NCI-H187 treated with DMSO at 0.1 percent for 48 hours (cell line): ENCODE measurements around the gene PROZ.
"Not testable (repeated sequence)": the region's sequence is repeated elsewhere in the genome, so short reads cannot be mapped to it uniquely, and the experiment has no call there.

Experiments used
- DNase-seq: peaks from one replicate; lab custom pipeline; 2025; lab: John Stamatoyannopoulos, UW

The PROZ gene

DNA sequence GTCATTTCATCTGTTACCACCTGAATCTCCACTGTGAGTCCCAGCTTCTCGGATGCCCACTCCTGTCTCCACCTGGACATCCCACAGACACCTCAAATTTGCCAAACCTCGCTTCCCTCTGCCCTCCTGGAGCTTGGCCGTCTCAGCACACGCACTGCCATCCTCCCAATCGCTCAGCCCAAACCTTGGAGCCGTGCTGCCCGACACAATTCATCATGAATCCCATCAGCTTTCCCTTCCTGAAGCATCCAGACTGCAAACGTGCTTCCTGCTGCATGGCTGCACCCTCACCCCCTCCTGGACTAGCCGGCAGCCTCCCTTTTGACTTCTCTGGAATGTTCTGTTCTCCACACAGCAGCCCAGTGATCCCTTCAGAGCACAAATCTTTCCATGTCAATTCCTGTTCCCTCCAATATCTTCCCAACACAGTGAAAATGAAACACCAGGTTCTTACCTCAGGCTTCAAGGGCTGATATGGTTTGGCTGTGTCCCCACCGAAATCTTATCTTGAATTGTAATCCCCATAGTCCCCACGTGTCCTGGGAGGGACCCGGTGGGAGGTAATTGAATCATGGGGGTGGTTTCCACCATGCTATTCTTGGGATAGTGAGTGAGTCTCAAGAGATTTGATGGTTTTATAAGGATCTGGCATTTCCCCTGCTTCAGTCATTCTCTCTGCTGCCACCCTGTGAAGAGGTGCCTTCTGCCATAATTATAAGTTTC is 1.1 kb upstream of the PROZ start:
- no peak for DNase-seq

DNA sequence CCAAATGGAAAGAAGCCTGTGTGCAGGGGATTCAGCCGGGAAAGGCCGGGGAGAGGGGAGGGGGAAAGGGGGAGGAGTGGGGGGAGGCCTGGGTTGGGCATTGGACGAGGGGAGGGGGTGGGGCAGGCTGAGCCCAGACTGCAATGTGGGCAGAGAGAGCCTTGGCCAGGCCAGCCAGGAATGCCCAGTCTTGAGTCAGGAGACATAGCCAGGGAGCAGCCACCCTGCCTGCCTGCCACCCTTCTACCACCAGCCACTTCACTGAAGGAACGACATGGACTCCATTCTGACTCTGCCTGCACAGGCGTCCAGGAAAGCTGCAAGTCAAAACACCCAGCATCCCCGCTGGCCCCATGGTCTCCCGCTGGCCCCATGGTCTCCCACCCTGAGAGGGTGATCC is 498 bp downstream of the PROZ start:
- DNase-seq, result no peak

DNA sequence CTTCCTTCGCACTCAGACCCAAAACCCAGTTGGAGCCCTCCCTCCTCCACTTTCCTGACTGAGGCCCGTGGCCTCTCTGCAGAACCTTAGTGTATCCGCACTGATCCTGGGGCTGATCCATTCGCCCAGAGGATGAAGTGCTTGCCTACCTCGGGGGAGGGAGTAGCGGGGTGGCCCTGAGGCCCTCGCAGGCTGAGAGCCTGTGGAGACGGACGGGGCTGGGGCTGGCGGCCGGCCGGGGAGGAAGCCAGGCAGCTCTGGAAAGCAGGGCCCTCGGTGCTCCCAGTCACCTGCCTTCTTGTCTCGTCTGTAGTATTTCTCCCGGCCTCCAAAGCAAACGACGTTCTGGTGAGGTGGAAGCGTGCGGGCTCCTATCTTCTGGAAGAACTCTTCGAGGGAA is 1.3 kb downstream of the PROZ start:
- no peak for DNase-seq

DNA sequence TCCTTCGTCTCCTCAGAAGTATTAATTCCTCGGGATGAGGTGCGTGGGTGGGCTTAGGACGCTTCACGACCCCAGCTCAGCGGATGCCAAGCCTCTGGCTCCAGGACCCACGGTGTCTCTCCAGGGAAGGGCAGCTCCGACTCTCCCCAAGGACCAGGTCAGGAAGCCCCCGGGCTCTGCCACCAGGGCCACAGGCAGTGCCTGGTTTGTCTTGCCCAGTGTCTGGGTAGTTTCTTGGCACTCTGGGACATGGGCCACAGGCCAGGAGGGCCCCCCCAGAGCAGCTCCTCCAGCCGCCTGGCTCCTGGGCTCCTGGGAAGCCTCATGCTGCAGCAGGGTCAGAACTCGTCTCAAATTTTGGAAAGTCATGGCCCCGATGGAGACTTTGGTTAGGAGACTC is 2.5 kb downstream of the PROZ start:
- DNase-seq, result no peak

DNA sequence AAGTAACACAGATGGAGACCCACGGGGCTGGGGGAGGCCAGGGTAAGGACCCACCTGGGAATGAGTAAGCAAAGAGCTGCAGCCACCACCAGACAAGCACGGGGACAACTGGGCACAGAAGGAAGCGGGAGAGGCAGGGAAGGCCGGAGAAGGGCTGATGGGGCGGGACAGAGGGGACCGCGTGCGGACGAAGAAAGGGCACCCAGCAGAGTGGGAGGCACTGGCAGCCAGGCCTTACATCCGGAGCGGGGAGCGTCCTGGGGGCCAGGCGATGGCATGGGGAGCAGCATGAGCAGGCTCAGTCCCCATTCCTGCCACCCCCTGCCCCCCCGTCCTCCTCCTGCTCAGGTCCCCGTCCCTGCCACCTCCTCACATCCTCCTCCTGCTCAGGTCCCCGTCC is 3.0 kb downstream of the PROZ start:
- DNase-seq, result no peak

DNA sequence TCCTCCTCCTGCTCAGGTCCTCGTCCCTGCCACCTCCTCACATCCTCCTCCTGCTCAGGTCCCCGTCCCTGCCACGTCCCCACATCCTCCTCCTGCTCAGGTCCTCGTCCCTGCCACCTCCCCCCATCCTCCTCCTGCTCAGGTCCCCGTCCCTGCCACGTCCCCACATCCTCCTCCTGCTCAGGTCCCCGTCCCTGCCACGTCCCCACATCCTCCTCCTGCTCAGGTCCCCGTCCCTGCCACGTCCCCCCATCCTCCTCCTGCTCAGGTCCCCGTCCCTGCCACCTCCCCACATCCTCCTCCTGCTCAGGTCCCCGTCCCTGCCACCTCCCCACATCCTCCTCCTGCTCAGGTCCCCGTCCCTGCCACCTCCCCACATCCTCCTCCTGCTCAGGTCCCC is 3.5 kb downstream of the PROZ start:
- not testable (repeated sequence) for DNase-seq

DNA sequence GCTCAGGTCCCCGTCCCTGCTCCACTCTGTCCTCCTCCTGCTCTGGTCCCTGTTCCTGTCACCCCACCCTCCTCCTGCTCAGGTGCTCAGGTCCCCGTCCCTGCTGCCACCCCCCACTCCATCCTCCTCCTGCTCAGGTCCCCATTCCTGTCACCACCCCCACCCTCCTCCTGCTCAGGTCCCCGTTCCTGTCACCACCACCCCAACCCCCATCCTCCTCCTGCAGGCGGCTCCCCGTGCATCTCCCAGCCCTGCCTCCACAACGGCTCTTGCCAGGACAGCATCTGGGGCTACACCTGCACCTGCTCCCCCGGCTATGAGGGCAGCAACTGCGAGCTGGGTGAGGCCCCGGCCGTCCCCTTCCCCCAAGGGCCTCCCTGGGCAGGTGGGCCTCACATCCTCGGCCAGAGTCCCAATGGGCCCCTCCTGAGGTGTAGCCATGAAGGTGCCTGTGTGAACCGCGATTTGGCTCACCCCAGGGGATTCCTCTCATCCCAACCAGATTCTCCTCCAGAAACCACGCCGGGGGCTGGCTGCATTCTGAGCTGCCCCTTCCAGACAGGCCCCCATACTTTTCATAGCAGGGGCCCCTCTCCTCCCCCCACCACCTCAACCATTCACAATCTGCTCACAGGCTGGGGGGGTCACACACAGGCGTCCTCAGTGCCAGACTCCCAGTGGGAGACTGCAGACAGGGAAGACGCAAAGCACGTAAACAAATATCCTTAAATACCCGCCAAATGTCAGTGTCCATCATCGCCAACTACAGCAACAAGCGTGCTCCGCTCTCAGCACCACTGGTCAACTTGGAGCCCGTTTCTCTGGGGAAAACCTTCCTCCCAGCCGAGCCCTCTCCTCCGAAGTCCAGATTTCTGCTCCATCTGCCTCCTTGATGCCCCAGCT is 4.6 kb downstream of the PROZ start:
- no peak for DNase-seq

DNA sequence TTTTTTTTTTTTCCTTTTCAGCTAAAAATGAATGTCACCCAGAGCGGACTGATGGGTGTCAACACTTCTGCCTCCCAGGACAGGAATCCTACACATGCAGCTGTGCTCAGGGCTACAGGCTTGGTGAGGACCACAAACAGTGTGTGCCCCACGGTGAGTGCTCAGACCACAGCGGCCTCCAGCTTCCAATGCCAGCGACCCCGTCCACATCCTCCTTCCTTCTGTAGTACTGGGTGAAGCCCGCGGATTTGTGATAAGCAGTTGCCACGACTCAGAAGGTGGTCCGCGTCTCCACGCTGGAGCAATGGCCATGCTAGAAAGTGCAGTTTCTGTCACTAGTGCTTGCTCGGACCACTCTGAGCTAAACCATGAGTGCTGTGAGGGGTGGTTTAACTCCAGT is 6.0 kb downstream of the PROZ start:
- no peak for DNase-seq

DNA sequence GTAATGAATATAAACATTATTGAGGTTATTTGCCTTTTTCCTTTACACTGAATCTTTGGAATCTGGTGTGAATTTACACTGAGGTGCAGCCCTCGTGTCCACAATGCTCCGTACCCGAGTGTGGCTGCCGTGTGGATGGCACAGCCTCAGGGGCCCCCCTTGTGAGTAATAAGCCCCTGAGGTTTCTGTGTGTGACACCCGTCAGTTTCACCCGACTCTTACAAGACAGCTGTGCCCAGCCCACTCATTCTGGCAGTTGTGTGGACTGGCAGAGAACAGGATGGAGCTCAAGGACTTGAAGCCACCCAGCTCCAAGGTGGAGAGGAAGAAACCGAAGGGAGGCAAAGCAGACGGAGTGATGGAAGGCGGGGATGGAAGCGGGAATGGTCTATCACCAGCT is 7.8 kb downstream of the PROZ start:
- DNase-seq, result no peak

DNA sequence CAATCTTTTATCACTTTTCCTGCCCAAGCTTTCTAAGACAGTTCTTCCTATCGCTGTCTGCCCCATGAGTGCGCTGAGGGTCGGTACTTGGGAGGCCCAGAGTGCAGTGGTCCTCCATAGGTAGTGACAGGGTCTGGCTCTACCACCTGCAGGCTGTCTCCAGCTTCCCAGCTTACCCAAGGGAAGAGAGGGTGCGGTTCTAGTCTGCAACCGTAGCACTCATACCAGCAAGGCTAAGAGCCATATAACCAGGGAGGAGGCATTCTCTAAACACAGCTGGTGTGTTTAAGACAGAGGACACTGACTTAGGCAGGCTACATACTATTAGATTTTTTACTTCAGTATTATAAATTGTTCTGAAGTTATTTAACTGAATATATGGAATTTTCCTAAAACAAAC is 8.2 kb downstream of the PROZ start:
- no peak for DNase-seq

DNA sequence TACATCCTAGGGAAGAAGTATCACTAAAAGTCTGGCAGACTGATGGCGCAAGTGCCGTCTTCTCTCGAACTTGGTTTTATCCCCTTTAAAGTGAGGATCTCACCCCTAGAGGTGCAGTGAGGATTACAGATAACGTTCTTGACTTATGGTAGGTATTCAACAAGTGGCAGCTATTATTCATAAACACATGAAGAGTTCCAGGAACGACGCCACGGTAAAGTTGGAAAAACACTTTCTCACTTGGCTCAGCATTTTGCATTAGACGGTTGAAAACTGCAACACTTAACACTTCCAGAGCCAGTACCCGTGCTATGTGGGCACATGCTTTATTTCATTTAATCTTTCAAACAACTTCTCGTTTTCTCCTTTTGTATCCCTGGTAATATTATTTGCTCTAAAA is 8.7 kb downstream of the PROZ start:
- no peak for DNase-seq

DNA sequence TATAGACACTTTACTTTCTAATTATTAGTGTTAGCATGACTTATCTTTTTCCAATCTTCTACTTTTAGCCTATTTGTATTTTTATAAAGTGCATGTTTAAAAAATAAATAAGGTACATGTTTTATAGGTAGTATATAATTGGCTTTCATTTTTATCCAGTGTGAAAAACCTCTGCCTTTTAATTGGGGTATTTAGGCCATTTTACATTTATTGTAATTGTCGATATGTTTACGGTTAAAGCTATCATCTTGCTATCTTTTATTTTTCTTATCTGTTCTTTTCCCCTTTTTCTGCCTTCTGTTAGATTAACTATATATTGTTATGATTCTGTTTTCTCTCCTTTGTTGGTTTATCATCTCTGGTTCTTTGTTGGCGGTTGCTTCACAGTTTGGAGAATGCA is 9.1 kb downstream of the PROZ start:
- no peak for DNase-seq

DNA sequence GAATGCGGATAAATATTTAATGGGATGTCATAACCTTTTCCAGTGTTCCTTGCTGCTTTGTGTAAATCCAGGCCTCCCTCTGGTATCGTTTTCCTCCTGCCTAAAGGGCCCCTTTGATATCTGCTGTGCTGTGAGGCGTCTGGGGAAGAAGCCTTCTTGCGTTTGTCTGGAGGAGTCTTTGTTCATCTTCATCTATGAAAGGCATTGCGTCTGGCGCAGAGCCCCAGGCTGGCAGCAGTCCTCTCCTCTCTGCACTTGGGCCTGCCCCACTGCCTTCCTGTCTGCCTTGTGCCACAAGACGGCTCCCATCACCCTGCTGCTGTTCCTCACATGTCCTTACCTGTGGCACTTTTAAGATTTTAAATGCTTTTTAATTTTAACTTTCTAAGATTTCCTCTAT is 9.8 kb downstream of the PROZ start:
- no peak for DNase-seq

DNA sequence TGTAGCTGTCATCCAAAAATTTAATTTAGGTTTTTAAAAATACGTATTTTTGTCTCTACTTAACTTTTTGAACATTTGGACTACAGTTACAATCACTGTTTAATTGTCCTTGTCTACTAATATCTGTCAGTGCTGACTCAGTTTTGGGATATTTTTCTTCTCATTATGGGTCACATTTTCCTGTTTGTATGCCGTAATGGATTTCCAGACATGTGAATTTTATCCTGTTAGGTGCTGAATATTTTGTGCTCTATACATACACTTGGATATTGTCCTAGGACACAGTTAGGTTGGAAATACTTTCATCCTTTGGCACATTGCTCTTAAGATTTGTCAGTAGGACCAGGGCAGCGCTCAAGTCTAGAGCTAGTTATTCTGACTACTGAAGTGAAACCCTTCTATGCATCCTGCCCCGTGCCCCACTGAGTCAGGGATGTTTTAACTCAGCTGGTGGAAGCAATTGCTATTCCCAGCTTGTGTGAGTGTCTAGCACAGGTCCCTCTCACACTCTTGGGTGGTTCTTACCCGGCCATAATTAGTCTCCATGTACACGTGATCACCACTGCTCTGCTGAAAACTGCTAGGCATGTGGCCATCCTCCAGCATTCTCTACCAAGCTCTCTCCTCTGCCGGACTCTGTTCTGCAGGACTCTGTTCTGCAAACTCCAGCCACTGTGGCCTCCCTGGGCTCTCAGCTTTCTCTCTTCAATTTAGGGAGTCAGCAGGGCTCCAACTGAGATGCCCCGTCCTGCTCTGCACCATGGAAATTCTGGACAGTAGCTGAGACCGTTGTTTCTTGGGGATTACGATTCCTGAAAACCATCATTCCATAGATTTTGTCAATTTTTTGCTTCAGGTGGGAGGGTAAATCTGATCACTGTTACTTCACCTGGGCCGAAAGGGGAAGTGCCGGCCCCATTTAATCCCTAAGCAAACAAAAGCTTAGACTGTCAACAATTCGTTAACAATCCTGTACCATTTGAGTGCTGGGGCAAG is 11.1 kb downstream of the PROZ start:
- DNase-seq, result no peak

DNA sequence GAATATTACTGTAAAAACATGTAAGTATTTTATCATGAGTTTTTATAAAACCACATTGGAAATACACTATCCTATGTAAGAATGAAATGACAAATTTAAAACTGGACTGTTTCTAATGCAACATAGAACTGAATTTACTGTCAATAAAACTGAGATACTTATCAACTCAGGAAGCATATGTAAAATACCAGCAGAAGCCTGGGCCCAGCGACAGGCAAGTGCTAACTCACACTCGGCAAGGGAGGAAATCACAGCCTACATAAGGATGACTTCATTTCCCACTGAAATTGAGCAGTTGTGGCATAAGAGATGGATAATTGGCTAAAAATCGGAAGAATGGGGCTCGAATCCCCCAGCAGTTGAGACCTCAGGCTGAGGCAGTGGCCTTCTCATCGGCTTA is 12.1 kb downstream of the PROZ start:
- no peak for DNase-seq

DNA sequence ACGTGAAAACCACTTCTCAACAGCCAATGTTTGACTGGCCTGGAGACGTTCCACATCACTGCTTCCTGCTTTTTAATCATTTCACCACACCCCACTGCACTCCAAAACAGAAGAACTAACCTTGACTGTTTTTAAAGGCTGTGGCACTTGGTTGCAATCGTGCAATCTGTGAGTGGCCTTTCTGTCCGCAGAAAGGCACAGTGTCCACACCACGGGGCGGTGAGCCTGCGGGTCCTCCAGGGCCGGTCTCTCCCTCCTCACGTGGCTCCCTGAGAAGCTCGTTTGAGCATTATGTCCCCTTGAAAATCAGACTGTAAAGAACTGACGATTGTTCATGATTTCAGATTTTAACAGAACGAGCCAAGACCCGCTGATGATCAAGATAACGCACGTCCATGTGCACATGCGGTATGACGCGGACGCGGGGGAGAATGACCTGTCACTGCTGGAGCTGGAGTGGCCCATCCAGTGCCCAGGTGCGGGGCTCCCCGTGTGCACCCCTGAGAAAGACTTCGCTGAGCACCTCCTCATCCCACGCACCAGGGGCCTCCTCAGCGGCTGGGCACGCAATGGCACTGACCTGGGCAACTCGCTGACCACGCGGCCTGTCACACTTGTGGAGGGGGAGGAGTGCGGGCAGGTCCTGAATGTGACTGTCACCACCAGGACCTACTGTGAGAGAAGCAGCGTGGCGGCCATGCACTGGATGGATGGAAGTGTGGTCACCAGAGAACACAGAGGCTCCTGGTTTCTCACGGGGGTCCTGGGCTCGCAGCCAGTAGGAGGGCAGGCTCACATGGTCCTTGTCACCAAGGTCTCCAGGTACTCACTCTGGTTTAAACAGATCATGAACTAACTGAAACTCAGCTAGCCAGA is 13.0 kb downstream of the PROZ start:
- DNase-seq, result no peak

DNA sequence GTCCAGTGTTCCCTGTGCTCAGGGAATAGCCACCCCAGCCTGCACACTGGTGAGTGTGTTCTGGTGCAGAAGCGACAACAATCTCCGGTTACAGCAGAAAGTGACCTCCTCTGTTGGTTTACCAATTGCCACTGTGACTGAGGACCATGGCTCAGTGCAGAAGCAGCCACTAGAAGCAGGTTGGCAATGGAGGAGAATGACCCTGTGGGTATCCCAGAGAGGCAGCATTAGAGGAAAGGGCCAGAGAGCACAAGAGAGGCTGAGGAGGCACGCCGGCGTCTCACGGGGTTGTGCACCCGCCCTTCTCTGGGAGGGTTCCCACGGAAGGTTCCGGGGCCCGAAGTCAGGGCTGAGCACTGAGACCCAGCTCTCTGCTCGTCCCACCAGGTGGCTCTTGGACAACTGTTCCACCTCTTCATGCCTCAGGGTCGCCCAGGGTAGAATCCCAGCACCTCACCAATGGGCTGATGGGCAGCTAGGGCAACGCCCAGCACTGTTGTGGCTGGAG is 14.0 kb downstream of the PROZ start:
- DNase-seq, result no peak

DNA sequence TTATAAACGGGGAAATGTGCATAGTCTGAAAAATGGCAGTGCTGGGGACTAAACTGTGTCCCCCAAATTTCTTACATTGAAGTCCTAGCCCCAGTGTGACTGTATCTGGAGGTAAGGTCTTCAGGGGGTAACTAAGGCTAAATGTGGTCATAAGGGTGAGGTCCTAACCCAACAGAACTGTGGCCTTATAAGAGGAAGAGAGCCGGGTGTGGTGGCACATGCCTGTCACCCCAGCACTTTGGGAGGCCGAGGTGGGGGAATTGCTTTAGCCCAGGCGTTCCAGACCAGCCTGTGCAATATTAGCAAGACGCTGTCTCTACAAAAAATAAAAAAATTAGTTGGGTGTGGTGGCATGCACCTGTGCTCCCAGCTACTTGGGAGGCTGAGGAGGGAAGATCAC is 17.8 kb downstream of the PROZ start:
- no peak for DNase-seq

DNA sequence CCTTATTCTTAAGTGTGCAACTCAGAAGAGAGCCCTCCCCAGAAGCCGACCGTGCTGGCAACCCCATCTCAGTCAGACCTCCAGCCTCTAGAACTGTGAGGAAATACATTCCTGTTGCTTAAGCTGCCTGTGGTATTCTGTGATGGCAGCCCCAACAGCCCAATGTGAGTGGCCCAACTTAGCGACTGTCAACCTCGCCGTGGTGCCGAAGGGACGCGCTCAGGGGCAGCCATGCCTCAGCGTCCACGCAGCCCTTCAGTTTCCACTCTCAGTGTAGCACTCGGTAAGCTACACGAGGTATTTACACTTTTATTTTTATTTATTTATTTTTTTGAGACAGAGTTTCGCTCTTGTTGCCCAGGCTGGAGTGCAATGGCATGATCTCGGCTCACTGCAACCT is 18.4 kb downstream of the PROZ start:
- DNase-seq, result no peak

DNA sequence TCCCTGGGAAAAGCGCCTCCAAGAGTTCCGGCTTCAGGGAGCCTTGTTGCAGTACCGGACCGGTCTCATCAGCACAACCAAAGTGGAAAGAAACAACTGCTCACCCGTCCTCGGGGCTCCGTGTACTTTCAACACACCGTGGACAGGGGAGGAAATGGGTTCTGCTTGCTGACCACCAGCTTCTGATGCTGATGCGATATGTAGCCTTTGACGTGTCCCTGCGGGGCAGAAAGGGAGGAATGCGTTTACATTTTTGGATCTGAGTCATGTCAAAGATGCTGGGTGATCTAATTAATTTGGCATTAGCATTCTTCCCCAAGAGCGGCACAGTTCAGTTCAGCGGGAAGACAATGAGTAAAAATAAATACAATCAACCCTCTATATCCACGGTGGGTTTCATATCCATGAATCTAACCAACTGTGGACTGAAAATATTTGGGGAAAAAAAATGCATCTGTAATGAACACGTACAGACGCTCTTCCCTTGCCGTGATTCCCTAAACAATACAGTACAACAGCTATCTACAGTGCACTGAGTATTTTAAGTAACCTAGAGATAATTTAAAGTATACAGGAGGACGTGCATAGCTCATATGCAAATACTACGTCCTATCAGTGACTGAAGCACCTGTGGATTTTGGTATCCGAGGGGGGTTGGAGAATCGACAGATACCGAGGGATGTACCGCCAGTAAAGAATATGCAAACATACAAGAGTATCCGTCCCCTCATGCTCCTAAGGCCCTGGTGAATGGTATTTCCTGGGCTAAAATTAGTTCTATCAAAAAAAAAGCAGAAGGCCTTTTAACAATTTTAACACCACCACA is 19.8 kb downstream of the PROZ start:
- DNase-seq, result no peak

DNA sequence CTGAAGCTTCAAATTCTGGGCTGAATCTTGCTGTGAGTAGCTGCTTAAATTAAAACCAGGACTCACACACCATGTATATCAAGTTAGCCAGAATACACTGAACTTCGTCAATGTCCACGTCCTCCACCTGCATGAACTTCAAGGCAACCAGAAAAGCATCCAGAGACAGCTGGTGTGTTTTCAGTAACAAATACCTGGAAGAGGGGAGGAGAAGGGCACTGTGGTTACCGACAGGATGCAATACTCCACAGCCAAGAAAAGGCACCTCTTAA is 20.4 kb downstream of the PROZ start:
- DNase-seq, result no peak
